ENCODE results near the gene SAMD13.

Gene SAMD13, protein sequence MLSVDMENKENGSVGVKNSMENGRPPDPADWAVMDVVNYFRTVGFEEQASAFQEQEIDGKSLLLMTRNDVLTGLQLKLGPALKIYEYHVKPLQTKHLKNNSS

DNA sequence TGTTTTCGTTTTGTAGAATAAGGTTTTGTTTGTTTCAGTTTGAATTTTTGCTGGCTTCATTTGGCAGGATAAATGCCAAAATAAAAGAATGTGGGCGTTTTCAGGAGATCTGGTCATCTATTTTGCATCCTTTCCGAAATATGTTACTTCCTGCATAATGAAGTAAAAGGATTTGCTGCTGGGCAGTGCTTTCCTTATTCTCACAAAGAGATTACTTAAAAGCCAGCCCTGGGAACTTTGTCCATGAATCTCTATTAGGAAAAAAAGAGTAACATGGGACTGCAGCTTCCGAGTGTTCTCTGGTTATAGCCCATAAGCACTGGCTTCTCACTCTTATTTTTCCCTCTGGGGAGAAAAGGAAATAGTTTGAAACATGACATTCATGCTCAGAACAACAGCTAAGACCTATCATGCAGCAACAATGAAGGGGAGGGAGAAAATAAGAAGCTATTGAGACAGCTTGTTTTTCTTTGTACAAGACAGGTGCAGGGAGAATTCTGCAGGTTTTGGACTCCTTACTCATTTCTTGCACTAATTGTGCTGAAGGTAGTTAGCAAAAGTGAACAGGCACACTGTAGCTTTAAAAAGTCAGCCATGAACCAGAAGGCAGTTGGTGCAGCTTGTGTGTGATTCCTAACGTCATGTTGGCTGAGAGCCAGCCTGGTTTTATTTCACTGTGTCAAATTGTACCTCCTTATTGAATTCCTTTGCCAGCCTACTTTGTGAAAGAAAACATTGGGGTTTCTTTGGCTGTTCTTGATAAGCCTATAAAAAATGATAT is at the start of gene SAMD13:
SAMD13 (plus strand) TSS at position 705 of the 781 bp plus-strand sequence. CDS start 1,527 bp downstream, outside the sequence.
- DNase-seq = peak; percentile 85

DNA sequence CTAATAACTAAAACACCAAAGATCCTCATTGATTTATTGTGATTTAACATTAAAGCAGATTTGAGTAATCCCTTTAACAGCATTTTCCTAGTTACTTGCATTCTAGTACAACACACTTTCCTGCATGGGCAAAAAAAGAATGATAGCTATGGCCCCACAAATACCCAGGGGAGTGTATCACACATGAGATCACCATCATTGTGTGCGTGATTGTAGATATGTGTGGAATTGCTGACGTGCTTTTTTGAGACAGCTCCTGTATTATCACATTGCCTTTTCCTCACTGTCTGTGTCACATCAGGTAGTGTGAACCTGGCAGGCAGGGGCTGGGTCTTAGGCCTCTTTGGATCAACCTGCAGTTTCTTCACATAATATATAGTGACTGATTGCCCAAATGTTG is 48.5 kb upstream of the SAMD13 start:
- DNase-seq = no peak

DNA sequence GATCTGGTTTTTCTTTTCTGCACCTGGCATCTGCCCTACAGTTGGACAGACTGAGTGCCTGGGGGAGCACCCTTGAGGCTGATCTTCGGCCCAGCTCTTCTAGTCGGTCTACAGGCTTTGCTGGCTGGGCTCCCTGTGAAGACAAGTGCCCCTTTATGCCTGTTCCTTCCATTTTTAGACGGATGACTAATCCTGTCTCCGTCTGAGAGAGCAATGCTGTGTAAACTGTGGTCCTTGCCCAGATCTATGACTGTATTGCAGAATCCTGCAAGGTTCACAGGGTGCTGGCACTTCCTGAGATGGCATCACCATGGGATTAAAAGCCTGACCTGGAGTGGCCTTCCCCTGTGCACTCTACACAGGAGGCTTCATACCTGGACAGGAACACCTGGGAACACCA is 47.6 kb upstream of the SAMD13 start:
- DNase-seq = no peak

DNA sequence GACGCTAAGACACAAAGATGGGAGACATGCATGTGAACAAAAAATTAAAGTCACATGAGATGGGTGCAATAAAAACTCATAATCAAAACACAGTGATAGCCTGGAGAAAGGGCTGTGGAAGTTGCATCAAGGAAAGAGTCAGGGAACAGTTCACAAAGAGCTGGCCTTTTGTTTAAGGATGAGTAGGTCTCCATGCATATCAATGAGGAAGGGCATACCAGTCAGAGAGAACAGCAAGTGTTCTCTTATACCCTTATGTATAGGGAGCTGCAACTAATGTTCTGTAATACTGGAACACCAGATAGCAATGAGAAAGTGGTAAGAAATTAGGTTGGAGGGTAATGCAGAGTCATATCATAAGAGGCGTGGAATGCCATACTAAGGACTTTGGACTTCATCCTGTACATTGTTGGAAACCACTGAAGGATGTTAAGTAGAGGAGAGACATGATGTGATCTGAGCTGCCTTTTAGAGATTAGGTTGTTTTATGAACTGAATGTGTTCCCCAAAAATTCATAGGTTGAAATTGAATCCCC is 46.7 kb upstream of the SAMD13 start:
- DNase-seq = no peak

DNA sequence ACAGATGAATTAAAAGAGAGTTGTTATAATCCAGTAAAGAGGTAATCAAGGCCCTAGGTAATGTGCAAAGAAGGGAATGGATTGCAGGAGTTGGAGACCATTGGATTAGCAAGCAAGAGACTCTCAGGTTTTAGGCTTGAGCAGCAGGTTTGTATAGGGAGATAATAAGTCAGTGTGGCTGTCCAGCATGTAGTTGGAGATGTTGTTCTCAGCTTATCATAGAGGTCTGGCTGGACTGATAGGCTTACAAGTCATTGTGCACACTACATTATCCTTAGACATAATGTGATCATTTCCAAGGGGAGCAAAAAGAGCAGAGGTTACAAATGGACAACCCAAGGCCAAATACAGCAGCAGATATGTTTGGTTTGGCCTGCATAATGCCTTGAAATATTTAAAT is 45.9 kb upstream of the SAMD13 start:
- no peak for DNase-seq

DNA sequence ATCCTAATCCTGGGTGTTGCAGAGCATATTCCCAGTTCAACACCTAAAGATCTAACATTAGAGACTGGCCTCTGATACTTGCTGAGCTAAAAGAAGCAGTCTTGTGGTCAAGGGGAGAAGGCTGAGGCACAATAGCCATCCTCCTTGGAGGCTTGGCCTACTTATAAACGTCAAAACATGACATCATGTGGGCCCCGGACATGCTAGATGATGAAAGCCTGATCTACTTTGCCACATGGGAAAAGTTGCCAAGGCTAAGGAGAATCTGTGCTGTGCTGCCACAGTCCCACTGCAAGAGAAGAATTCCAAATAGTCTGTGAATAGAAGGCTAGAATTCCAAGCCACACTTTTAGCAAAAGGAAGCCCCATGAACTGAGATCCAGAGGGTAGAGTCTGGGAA is 43.9 kb upstream of the SAMD13 start:
- no peak for DNase-seq

DNA sequence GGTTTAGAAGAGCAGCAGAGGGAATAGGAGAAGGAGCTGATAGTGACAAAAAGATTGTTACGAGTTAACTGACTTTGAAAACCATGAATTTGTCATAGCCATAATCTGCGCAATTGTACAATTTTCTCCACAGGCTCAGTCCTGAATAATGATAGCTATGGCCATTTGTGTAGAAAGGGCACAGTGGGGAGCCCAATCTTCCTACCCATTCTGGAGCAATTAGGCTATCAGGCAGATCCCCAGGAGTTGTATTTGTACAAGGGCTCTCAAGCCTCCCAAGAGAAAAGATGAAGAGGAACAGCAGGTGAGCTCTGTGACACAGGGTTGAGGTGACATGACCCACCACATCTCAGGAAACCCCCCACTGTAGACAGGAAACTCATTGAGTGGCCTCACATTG is 42.1 kb upstream of the SAMD13 start:
- no peak for DNase-seq

DNA sequence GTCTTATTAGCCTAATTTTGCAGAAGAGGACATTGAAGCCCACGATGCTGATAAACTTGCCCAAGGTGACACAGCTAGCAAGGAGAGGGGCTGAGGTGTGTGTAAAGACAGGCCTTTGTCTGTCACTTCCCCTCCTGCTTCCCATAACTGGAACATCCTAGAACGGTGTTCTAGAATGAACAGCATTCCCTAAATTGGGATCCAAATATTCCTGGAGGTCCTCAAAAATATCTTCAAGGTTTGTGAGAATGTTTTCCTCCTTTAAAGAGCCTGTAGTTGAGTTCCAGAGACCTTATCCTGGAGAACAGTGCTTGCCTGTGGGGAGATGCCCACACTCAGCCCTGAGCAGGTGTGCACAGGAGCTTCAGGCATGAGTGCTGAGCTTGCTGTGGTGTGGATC is 41.5 kb upstream of the SAMD13 start:
- no peak for DNase-seq

DNA sequence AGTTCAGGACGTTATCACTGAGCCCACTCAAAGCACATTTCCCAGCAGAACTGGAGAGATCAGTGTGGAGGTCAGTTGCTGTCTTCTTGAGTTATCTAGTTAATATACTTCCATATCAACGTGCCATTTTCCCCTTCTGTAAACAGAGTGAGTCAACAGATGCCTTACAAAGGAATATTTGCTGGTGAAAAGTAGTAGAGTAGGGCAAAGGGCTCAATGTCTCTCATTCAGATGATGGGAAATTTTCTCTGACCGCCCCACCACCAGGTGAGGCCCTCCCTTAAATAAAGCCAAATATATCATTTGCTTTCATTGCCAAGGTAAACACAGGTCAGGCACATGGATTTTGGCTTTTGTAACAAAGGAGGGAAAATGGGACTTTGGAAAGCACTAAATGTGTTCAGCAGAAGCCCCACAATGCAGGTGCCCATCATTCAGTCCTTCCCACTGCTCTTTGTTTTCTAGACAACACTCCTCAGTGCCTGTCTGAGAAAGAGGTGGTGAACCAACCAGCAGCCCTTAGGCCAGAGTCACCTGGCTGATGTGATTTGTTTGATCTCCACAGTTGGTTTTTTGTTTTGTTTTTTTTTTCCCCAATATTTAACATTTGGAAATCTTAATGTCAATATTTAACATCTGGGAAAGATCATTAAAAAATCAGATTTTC is 40.5 kb upstream of the SAMD13 start:
- DNase-seq = peak; percentile 57

DNA sequence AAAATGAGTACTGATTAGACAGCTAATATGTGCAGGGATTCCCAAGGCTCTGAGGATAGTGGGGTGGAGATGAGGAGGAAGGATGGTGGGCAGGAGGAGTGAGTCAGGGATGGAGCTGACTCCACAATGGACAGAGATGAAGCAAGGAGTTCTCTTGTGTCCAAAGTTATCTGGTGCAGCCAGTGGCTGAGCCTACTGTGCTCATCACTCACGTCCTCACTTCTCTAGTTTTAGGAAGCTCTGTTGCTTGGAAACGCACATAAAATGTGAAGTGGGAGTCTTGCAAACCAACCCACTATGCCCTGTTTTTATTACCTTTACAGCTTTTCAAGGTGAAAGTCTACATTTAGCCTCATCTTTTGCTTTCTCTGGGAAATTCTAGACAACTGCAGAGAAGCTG is 36.5 kb upstream of the SAMD13 start:
- no peak for DNase-seq

DNA sequence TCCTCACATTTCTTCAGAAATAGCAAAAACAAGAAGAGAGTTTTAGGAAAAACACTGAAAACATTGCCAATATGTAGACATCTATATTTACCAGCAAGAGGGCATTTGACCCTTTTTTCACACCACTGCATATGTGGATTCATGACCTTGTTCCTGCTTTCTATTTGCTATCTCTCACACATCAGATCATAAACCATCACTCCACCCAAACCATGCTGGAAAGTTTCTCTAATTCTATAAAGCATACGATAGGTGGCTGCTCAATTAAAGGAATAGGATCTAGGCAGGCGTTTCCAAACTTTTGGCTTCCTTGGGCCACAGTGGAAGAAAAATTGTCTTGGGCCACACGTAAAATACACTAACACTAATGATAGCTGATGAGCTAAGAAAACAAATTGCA is 35.6 kb upstream of the SAMD13 start:
- no peak for DNase-seq

DNA sequence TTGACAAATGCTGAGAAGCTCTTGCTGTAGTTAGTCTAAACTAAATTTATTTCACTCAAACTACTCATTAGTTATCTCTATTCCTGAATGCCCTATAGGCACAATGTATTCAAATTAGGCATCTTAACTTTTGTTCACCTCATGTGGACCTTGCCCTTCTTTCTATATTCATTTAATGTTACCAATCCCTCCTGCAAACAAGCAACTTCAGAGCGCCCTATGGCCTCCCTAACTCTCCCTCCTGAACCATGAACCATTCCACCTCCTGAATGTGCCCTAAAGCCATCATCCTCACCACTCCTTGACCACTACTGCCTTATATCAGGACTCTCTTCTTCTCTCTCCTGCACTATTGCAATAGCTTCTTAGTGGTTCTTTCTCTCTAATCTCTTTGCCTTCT is 34.8 kb upstream of the SAMD13 start:
- no peak for DNase-seq

DNA sequence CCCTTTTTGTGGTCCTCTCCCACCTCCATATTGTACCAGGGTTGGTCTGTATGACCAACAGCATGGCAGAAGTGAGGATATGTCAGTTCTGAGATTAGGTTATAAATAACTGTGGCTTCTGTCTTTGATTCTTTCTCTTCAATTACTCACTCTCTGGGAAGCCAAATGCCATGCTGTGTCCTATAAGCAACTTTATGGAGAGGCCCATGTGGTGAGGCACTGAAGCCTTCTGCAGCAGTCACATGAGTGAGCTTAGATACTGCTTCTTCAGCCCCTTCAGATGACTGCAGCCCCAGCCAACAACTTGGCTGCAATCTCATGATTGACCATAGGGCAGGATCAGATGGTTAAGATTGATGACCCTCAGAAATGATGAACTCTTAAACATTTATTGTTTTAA is 34.0 kb upstream of the SAMD13 start:
- DNase-seq = no peak

DNA sequence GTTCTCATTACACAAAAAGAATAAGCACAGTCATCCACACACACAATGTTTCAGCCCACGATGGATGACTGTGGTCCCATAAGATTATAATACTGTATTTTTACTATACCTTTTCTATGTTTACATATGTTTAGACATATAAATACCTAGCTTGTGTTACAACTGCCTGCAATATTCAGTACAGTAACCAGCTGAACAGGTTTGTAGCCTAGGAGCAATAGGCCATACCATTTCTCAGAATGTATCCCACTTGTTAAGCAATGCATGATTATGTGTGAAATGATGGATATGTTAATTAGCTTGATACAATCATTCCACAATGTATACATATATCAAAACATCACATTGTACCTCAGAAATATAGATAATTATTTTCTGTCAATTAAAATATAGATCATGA is 33.2 kb upstream of the SAMD13 start:
- no peak for DNase-seq

DNA sequence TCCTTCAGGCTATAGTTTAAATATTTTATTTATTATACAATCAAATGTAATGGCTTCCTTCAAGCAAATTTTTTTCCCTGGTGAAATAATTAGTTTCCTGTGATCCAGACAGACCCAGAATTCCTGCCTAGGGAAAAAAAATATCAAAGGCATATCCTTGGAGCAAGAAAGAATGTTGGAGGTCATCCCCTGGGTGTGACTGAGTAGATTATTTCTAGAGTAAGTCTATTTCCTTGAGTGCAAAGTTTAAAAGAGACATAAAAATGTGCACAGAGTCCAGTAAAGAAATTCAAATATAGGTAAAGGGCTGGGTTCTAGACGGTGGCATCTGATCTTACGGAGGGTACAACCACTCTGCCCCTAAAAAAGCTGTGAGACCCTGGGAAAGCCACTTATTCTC is 32.2 kb upstream of the SAMD13 start:
- DNase-seq = no peak

DNA sequence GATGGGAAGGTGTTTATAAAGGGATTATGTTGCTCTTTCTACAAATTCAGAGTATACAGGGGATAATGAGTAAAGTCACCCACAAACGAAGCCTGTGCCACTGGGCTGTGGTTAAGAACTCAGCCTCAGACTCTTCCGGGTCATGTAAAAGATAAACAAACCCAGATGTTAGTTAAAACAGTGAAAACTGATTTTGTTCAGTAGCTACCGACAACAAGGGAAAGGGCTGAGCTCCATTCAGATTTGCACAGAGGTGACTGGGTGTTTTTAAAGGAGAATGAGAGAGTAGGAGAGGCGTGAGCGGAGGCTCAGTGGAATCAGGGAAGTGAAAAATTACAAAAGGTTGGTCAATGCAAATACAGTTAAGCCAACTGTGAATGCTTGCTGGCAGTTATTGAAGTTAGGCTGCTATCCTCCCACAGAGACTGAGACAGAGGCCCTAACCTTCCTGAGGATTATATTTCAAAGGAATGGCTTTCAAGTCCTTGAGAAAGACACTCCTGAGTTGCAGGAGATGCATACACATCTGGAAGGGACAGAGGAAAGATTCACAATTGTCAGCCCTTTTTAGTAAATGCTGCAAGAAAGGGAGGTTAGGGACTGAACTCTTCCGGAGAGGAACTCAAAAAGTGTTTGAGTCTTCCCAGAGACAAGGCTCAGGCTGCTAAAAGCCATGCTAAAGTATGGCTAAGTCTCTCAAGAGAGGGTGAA is 29.9 kb upstream of the SAMD13 start:
- no peak for DNase-seq

DNA sequence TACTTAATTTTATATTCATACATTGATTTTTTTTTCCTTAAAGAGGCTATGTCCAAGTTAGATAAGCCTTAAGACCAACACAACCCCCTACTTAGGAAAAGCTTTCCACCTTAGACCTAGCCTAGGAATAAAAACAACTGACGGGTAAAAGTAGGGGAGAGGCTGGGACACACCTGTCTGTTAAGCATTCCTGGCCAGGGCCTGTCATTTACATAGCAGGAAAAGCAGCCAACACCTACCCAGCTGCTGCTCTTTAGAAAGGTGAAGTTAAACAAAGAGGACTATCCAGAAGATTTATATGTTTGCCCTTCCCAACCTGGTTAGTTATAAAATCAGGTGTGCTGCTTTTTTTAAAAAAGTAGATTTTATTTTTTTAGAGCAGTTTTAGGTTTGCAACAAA is 29.1 kb upstream of the SAMD13 start:
- DNase-seq = peak; percentile 81

DNA sequence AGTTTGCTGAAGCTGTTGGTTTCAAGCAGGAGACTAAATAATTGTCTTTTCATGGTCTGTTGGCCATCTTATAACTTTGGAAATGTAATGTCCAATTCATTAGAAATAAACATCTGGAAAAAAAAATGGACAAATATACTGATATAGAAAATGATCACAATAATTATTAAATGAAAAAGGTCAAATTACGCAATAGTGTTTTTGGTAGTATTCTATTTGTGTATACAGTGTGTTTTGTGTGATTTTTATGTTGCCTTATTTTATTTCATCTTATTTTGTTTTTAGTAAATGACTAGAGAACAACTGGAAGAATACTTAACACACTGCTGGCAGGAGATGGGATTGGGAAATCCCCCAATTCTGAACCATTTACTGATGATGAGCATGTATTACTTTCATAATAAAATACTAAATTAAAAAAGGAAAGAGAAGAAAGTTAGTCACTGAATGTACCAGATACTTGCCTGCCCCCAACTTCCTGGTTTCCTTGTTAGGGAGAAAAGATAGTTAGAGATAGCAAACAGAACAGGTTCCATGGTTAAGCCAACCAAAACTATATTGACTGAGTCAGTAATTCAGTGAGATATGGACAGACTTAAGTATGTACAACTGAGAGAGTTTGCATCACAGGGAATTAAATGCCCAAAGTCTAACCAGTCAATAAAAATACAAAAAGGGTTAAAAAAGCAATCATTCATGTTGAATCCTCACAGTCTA is 24.0 kb upstream of the SAMD13 start:
- no peak for DNase-seq

DNA sequence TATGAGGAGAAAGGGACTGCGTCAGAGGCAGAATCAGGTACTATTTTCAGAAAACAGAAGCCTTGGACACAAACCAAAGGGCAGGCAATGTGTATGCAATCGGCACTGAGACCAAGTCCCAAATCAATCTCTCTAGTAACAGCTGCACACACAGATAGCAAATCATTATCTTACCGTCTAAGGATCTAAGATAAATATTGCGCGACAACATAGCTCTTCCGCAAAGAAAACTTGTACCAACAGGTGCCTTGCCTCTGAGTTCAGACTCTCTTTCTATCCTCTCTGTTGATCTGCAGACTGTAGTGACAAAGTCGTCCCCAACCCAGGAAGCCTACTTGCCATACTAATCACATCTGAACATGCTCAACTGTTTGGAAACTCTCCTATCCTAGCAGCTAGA is 22.6 kb upstream of the SAMD13 start:
- no peak for DNase-seq

DNA sequence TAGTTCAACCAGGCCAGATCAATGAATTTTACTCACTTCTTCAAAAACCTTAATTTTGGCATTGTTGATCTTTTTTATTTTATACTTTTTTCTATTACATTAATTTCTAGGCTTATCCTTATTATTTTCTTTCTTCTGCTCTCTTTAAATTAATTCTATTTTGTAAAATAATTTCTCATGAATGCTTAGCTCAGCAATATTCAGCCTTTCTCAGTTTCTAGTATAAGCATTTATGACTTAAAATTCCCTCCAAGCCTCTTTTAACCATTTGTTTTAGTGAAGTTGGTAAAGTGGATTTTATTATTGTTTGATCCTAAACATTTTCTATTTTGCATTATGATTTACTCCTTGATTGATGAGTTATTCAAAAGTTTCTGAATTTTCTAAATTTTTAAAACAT is 20.6 kb upstream of the SAMD13 start:
- DNase-seq = no peak

DNA sequence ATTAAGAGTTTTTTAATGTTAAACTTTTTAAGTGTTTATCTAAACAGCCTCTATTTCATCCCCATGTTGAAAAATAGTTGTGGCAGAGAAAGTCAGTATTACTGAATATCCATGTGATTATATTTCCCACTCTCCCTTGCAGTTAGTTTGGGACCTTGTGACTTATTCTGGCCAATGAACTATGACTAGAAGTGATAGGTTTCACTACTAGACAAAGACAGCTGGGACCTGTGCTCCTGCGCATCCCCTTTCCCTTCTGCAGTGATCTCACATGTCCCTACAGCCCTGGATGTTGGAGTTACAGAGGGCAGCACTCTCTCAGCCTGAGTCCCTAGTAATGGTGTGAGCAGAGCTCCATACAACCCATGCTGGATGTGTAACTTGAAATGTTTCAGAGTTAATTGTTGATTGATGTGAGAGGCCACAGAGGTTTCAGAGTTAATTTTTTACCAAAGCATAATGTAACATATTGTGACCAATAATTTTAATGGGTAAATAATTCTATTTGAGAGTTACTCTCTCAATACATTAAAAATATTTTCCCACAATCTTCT is 18.7 kb upstream of the SAMD13 start:
- no peak for DNase-seq

DNA sequence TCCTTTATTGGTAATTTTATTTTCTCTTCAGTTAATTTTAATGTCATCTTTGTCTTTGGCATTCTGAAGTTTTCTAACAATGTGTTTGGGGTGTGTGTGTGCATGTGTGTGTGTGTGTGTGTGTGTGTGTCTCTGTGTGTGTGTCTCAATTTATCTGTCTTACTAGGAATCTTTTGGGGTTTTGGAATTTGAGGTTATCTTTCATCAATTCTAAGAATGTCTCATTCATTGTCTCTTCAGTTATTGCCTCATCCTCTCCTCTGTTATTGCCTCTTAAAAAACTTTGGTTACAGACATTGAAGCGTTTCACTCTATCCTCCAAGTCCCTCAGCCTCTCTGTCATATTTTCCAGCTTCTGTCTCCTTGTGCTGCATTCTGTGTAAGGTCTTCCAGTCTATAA is 18.1 kb upstream of the SAMD13 start:
- DNase-seq = no peak

DNA sequence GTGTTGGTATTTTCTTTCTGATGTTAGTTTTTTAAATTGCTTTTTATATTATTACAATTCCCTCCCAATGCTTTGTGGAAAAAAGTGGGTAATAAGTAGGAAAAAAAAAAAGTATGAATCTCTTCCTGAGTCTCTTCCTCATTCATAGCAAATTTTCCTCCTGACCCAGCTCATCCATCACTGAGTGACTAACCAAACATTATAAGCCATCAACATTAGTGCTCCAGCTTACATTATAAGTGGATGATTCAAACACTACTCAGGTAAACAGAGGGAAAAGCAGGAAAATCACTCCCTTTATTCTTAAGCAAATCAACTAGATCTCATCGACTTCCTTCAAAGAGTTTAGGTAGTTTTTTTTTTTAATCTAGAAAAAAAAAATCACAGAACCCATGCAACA is 15.4 kb upstream of the SAMD13 start:
- no peak for DNase-seq

Data from NCI-H1105 treated with DMSO at 0.1 percent for 48 hours (cell line).